ENCODE measurements around the gene SPDYE4. TPM values are rescaled to one million over a fixed set of nuclear protein-coding genes. Genes with fewer than 3 reads are reported as not detected.

SPDYE4 gene, protein sequence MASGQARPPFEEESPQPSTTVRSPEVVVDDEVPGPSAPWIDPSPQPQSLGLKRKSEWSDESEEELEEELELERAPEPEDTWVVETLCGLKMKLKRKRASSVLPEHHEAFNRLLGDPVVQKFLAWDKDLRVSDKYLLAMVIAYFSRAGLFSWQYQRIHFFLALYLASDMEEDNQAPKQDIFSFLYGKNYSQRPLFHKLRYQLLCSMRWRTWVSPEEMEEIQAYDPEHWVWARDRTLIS
- not detected in 2 replicates for total RNA-seq
- not detected for total RNA-seq (2013)
- polyA plus RNA-seq: not detected in 2 replicates
- polyA minus RNA-seq: not detected in 2 replicates

DNA sequence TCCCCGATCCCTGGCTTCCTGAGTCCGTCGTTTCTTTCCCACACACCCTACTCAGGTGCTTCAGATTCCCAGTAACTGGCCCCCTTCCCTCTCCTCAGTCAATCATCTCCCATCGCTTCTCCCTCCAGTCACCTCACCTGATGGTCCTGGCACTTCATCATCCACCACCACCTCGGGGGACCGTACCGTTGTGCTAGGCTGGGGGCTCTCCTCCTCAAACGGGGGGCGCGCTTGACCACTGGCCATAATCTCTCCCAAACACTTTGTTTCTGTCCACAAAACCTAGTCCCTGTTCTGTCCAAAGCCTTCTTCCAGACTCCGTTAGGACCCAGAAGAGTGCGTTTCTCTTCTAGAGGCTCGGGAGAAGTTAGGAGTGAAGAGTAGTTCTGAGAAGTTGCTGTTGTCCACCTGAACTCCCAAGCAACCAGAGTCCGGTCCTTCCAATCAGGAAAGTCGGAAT is at the start of gene SPDYE4:
TSS of gene SPDYE4 (minus strand) at position 410 of the 460 bp plus-strand sequence. CDS start at position 246, 164 bp downstream.
- Histone ChIP-seq H4K20me1 (ENCODE audit: control insufficient read depth, insufficient read depth, low read length, poor library complexity, severe bottlenecking) (no peaks in the 10 kb centered on the region), H3K4me2 (replicated peaks; ENCODE audit: low read depth, low read length, poor library complexity, severe bottlenecking) (no peak within 1 kb of the TSS), H3K36me3 (replicated peaks in 1 of 2; ENCODE audit: control extremely low read depth in 1 of 2, control insufficient read depth in 1 of 2, extremely low read depth in 1 of 2, insufficient read depth in 2 of 2, low read length in 1 of 2) (no peaks in the 10 kb centered on the region), H3K9ac (ENCODE audit: low read length) (no peak within 1 kb of the TSS), H3K79me2 (ENCODE audit: control insufficient read depth, insufficient read depth, low read length) (no peaks in the 10 kb centered on the region), H3K9me3 (ENCODE audit: control extremely low read depth in 1 of 3, control insufficient read depth in 2 of 3, insufficient read depth in 1 of 3, low read length in 2 of 3) (no peaks in the 10 kb centered on the region), H3K27me3 (replicated peaks in 1 of 4; ENCODE audit: control extremely low read depth in 1 of 4, control insufficient read depth in 3 of 4, insufficient read depth in 4 of 4, low read length in 3 of 4) (peaks cover 0 to 17% (median 0%) of the 10 kb centered on the region in 4 experiments), H2AFZ (ENCODE audit: insufficient read depth, low read depth, low read length, poor library complexity, severe bottlenecking) (no peak within 1 kb of the TSS), H3K27ac (ENCODE audit: low read length in 2 of 2) (no peak within 1 kb of the TSS), H3K4me1 (ENCODE audit: control insufficient read depth in 2 of 2, insufficient read depth in 2 of 2, low read length in 2 of 2) (no peaks in the 10 kb centered on the region), H3K4me3 (ENCODE audit: control extremely low read depth in 1 of 5, extremely low read depth in 1 of 5, insufficient read depth in 1 of 5, low read depth in 2 of 5, low read length in 4 of 5) (no peak within 1 kb of the TSS)
- TF ChIP-seq EZH2 (IDR thresholded peaks at IDR 0.05; ENCODE audit: borderline replicate concordance, insufficient read depth, low read depth, low read length, poor library complexity, severe bottlenecking): no peak
- TF ChIP-seq, protein P1, sequence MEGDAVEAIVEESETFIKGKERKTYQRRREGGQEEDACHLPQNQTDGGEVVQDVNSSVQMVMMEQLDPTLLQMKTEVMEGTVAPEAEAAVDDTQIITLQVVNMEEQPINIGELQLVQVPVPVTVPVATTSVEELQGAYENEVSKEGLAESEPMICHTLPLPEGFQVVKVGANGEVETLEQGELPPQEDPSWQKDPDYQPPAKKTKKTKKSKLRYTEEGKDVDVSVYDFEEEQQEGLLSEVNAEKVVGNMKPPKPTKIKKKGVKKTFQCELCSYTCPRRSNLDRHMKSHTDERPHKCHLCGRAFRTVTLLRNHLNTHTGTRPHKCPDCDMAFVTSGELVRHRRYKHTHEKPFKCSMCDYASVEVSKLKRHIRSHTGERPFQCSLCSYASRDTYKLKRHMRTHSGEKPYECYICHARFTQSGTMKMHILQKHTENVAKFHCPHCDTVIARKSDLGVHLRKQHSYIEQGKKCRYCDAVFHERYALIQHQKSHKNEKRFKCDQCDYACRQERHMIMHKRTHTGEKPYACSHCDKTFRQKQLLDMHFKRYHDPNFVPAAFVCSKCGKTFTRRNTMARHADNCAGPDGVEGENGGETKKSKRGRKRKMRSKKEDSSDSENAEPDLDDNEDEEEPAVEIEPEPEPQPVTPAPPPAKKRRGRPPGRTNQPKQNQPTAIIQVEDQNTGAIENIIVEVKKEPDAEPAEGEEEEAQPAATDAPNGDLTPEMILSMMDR (IDR thresholded peaks at IDR 0.05): no peak
- H3K27ac Mint-ChIP-seq: no peak within 1 kb of the TSS
- ATAC-seq (ENCODE audit: low read depth) (no peak), DNase-seq (no peak)
- H3K4me3 Mint-ChIP-seq: no peak within 1 kb of the TSS
- POLR2A ChIA-PET: no interaction called here
- H3K9me3 Mint-ChIP-seq (ENCODE audit: insufficient read depth): no peaks in the 10 kb centered on the region
- CTCF ChIA-PET: interaction anchor here (1.0 kb wide), 1 partner anchor 8 kb away, joined by 3 read pairs; no protein-coding TSS in a partner anchor
- H3K4me1 Mint-ChIP-seq: no peaks in the 10 kb centered on the region
- intact Hi-C loops (cut with micrococcal nuclease): no loop called here
- 89% methylated on average over 12 of the region's 15 CpGs for WGBS (ENCODE audit: insufficient coverage)
- peaks cover 43% of the 10 kb centered on the region for H3K27me3 Mint-ChIP-seq
